ENCODE data around the gene F5. TPM values are rescaled to one million over a fixed set of nuclear protein-coding genes. Genes with fewer than 3 reads are reported as not detected.

Gene F5
- total RNA-seq, 1 experiment from 2014 or later, result 0.10 TPM

GRCh38 chr1:169590932-169591331, 4.7 kb upstream of the F5 start:
- DNase-seq (ENCODE audit: low spot score), result no peak
- in situ Hi-C loops (cut with HindIII; ENCODE audit: low sequenced_read_pairs), result no loop called here

GRCh38 chr1:169588785-169589485, 2.7 kb upstream of the F5 start:
- in situ Hi-C loops (cut with HindIII; ENCODE audit: low sequenced_read_pairs), result no loop called here
- DNase-seq (ENCODE audit: low spot score), result no peak

- DNase-seq (ENCODE audit: low spot score), result no peak
- in situ Hi-C loops (cut with HindIII; ENCODE audit: low sequenced_read_pairs), result no loop called here
These were observed 1.8 kb upstream of the F5 start for GRCh38 chr1:169588112-169588511.

GRCh38 chr1:169586067-169586394, 250 bp downstream of the F5 start:
- no peak for DNase-seq (ENCODE audit: low spot score)
- in situ Hi-C loops (cut with HindIII; ENCODE audit: low sequenced_read_pairs), result no loop called here

- in situ Hi-C loops (cut with HindIII; ENCODE audit: low sequenced_read_pairs), result no loop called here
- no peak for DNase-seq (ENCODE audit: low spot score)
These were observed 1.1 kb downstream of the F5 start for GRCh38 chr1:169585181-169585580.

GRCh38 chr1:169584483-169585144, 1.7 kb downstream of the F5 start:
- no peak for DNase-seq (ENCODE audit: low spot score)

GRCh38 chr1:169577981-169578738, 8.1 kb downstream of the F5 start:
- no peak for DNase-seq (ENCODE audit: low spot score)
- in situ Hi-C loops (cut with HindIII; ENCODE audit: low sequenced_read_pairs), result no loop called here

More at GRCh38 chr1:169584483-169585144, 1.7 kb downstream of the F5 start:
- in situ Hi-C loops (cut with HindIII; ENCODE audit: low sequenced_read_pairs), result no loop called here

- DNase-seq (ENCODE audit: low spot score), result no peak
- in situ Hi-C loops (cut with HindIII; ENCODE audit: low sequenced_read_pairs), result no loop called here
These were observed 9.3 kb downstream of the F5 start for GRCh38 chr1:169576935-169577331.

- DNase-seq (ENCODE audit: low spot score), result no peak
- in situ Hi-C loops (cut with HindIII; ENCODE audit: low sequenced_read_pairs), result no loop called here
These were observed 9.9 kb downstream of the F5 start for GRCh38 chr1:169576241-169576934.

GRCh38 chr1:169574336-169574735, 11.9 kb downstream of the F5 start:
- no peak for DNase-seq (ENCODE audit: low spot score)
- in situ Hi-C loops (cut with HindIII; ENCODE audit: low sequenced_read_pairs), result no loop called here

- in situ Hi-C loops (cut with HindIII; ENCODE audit: low sequenced_read_pairs), result no loop called here
- DNase-seq (ENCODE audit: low spot score), result no peak
These were observed 14.1 kb downstream of the F5 start for GRCh38 chr1:169572187-169572586.

- in situ Hi-C loops (cut with HindIII; ENCODE audit: low sequenced_read_pairs), result no loop called here
- DNase-seq (ENCODE audit: low spot score), result no peak
These were observed 14.8 kb downstream of the F5 start for GRCh38 chr1:169571450-169571849.

GRCh38 chr1:169570172-169570574, 16.1 kb downstream of the F5 start:
- DNase-seq (ENCODE audit: low spot score), result no peak
- in situ Hi-C loops (cut with HindIII; ENCODE audit: low sequenced_read_pairs), result no loop called here

- in situ Hi-C loops (cut with HindIII; ENCODE audit: low sequenced_read_pairs), result no loop called here
- DNase-seq (ENCODE audit: low spot score), result no peak
These were observed 17.8 kb downstream of the F5 start for GRCh38 chr1:169568497-169568896.

GRCh38 chr1:169565335-169566271, 20.7 kb downstream of the F5 start:
- in situ Hi-C loops (cut with HindIII; ENCODE audit: low sequenced_read_pairs), result no loop called here
- no peak for DNase-seq (ENCODE audit: low spot score)

GRCh38 chr1:169563650-169564049, 22.6 kb downstream of the F5 start:
- DNase-seq (ENCODE audit: low spot score), result no peak
- in situ Hi-C loops (cut with HindIII; ENCODE audit: low sequenced_read_pairs), result no loop called here

- in situ Hi-C loops (cut with HindIII; ENCODE audit: low sequenced_read_pairs), result no loop called here
- DNase-seq (ENCODE audit: low spot score), result no peak
These were observed 23.2 kb downstream of the F5 start for GRCh38 chr1:169563019-169563615.

- in situ Hi-C loops (cut with HindIII; ENCODE audit: low sequenced_read_pairs), result no loop called here
- no peak for DNase-seq (ENCODE audit: low spot score)
These were observed 24.6 kb downstream of the F5 start for GRCh38 chr1:169561692-169562091.

All from G401 (cell line).